ENCODE data around the gene ATP13A2. TPM values are rescaled to one million over a fixed set of nuclear protein-coding genes. Genes with fewer than 3 reads are reported as not detected.

Gene ATP13A2
- total and polyA plus RNA-seq, 7 donors, result 13.9 to 30.6 (median 22.6) TPM

GRCh38 chr1:16961297-16962133, 50.2 kb downstream of the ATP13A2 start:
- TF ChIP-seq CTCF (IDR thresholded peaks at IDR 0.05), result no peak
- Histone ChIP-seq H3K27ac (peak overlapping the region; percentile 30), H3K4me1 (peaks cover 5% of the 10 kb centered on the region), H3K36me3 (ENCODE audit: insufficient read depth in 1 of 2, low read depth in 1 of 2) (peaks cover 0 to 20% of the 10 kb centered on the region in 2 donors), H3K27me3 (ENCODE audit: insufficient read depth in 3 of 3, low read length in 2 of 3) (no peaks in the 10 kb centered on the region), H3K9me3 (no peaks in the 10 kb centered on the region), H3K4me3 (peak overlapping the region; percentile 56)
- WGBS, 3 donors, result 87 to 90% (median 87%) methylated on average over 14 of the region's 14 CpGs
- intact Hi-C loops (cut with DNase I), result no loop called here
- no peak for DNase-seq
- ATAC-seq, result no peak

GRCh38 chr1:16960560-16961296, 51.0 kb downstream of the ATP13A2 start:
- DNase-seq (peak; percentile 87 to 89), ATAC-seq (peak; percentile 76 to 90 (median 84))
- H3K4me3 ChIP-seq, result peak overlapping the region; percentile 56
- peaks cover 5% of the 10 kb centered on the region for H3K4me1 ChIP-seq
- H3K36me3 ChIP-seq (ENCODE audit: insufficient read depth in 1 of 2, low read depth in 1 of 2), result peaks cover 0 to 20% of the 10 kb centered on the region in 2 donors
- 10 to 18% (median 11%) methylated on average over 39 to 57 of the region's 57 CpGs for WGBS, 3 donors
- H3K27ac ChIP-seq, result peak overlapping the region; percentile 30
- H3K27me3 ChIP-seq (ENCODE audit: insufficient read depth in 3 of 3, low read length in 2 of 3), result no peaks in the 10 kb centered on the region
- peak; percentile 62 for TF ChIP-seq CTCF (IDR thresholded peaks at IDR 0.05)
- intact Hi-C loops (cut with DNase I), result no loop called here
- no peaks in the 10 kb centered on the region for H3K9me3 ChIP-seq

GRCh38 chr1:16958475-16958874, 53.3 kb downstream of the ATP13A2 start:
- WGBS, 3 donors, result 95 to 97% (median 96%) methylated on average over 11 to 12 of the region's 12 CpGs
- no peak overlapping the region for H3K27ac ChIP-seq
- peaks cover 5% of the 10 kb centered on the region for H3K4me1 ChIP-seq
- no peak overlapping the region for H3K4me3 ChIP-seq
- no peak for TF ChIP-seq CTCF (IDR thresholded peaks at IDR 0.05)
- H3K36me3 ChIP-seq (ENCODE audit: insufficient read depth in 1 of 2, low read depth in 1 of 2), result peaks cover 0 to 34% of the 10 kb centered on the region in 2 donors
- ATAC-seq, result no peak
- intact Hi-C loops (cut with DNase I), result loop anchor here in 1 of 2 donors (10.0 kb wide), 1 partner anchor 276 kb away; no protein-coding TSS in a partner anchor
- no peaks in the 10 kb centered on the region for H3K27me3 ChIP-seq (ENCODE audit: insufficient read depth in 3 of 3, low read length in 2 of 3)
- no peak for DNase-seq
- no peaks in the 10 kb centered on the region for H3K9me3 ChIP-seq

- TF ChIP-seq CTCF (IDR thresholded peaks at IDR 0.05), result no peak
- H3K4me1 ChIP-seq, result peaks cover 5% of the 10 kb centered on the region
- H3K27ac ChIP-seq, result no peak overlapping the region
- intact Hi-C loops (cut with DNase I), result loop anchor here in 1 of 2 donors (10.0 kb wide), 1 partner anchor 277 kb away; no protein-coding TSS in a partner anchor
- peaks cover 0 to 34% of the 10 kb centered on the region in 2 donors for H3K36me3 ChIP-seq (ENCODE audit: insufficient read depth in 1 of 2, low read depth in 1 of 2)
- WGBS, 3 donors, result 86 to 91% (median 89%) methylated on average over 8 of the region's 8 CpGs
- H3K4me3 ChIP-seq, result no peak overlapping the region
- no peaks in the 10 kb centered on the region for H3K27me3 ChIP-seq (ENCODE audit: insufficient read depth in 3 of 3, low read length in 2 of 3)
- H3K9me3 ChIP-seq, result no peaks in the 10 kb centered on the region
- DNase-seq (no peak), ATAC-seq (no peak)
Observed at GRCh38 chr1:16957731-16958130, 54.0 kb downstream of the ATP13A2 start.

All from psoas muscle (tissue), 8 donors.